GM19324 (cell line): ENCODE results near the gene ADNP.
"Not testable (repeated sequence)": the region's sequence is repeated elsewhere in the genome, so short reads cannot be mapped to it uniquely, and the experiment has no call there.

Experiments used
- ATAC-seq: cut with Tn5 transposase; IDR thresholded peaks from one replicate; pipeline ENCODE4 v1.9.1; 2021; ENCODE audit warnings: mild to moderate bottlenecking, moderate library complexity; ENCODE audit not compliant: unreplicated experiment, low FRiP score

The ADNP gene

DNA sequence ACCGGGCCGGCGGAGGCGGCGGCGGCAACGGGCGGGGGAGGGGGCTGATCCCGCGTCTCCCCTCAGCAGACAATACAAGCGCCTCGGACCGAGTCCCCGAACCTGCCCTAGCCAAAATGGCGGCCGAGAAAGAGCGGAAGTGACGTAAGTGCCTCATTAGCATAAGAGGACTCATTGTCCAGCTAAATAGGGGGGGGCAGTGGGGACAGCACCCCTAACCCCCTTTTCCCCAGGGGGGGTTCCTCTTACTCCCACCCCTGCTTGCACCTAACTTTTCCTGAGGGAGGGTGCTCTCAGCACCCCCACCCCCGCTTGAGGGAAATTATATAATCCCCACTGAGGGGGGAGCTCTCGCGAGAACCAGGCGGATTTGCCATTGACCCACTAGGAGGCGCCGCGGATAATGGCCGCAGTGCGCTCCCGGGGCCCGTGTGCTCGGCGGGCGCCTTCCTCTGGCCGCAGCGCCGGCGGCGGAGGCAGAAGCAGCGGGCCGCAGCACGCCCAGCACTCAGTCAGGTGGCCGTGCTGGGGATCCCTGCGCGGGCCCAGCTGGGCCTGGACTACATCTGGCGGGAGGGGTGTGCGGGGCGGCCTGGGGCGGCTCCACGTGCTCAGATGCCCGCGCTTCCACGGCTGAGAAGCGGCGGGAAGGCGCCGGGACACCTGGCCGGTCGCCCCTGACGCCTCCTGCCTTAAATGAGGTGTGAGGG is at the start of gene ADNP:
Gene ADNP (minus strand): TSS at position 132 of the 710 bp plus-strand sequence. CDS start 27,441 bp downstream, outside the sequence.
- peak; percentile 62 for ATAC-seq

DNA sequence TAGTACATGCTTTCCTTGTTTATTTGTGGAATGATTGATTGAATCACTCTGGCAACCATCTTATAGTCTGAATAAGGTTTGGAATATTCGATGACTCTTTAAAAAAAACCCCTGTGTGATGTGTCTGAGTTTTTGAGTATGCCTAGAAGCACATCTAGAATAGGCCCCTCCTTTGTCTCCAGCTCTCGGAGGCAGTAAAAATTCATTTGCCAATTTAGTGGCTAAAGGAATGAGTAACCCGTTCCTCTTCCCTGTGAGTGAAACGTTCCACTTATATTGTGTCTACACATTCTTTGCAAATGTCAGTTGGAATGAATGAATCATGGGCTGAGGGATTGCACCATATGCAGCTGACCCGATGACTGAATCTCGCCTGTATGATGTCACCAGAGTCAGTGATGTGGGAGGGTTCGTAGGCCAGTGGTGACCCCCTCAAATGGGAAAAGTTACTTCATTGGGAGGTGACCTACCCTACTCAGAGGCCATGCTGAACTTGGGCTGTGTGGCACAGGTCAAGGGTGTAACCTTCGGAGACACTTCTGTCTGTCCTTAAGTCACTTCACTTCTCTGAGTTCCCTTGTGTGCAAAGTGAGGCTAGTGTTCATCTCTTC is 48.9 kb upstream of the ADNP start:
- ATAC-seq: no peak

DNA sequence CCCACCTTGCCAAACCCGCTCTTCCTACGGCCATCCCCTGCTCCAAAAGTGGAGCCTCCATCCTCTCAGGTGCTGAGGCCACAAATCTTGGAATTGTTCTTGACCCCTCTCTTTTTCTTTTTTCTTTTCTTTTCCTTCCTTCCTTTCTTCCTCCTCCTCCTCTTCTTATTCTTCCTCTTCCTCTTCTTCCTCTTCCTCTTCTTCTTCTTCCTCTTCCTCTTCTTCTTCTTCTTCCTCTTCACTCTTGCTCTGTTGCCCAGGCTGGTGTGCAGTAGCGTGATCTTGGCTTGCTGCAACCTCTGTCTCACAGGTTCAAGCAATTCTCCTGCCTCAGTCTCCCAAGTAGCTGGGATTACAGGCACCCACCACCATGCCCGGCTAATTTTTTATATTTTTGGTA is 47.3 kb upstream of the ADNP start:
- ATAC-seq: not testable (repeated sequence)

GRCh38 chr20:50977066-50978021 is 46.1 kb upstream of the ADNP start:
- ATAC-seq: no peak

- no peak for ATAC-seq
Observed at GRCh38 chr20:50975701-50976330, 44.6 kb upstream of the ADNP start.

GRCh38 chr20:50969912-50970311 is 38.7 kb upstream of the ADNP start:
- no peak for ATAC-seq

DNA sequence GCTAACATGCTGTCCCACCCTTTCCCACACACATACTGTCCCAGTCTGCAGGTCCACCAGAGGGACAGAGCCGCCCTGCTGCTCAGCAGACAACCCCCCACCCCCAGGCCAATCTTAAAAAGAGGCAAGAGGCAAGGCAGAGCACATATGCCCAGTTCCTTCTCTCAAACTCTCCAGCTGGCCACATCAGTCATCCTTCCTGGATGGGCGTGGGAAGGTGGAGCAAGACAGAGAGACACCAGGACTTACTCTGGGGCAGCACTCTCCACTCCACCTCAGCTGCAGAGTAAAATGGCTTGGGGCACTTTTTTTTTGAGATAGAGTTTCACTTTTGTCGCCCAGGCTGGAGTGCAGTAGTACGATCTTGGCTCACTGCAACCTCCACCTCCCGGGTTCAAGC is 38.2 kb upstream of the ADNP start:
- ATAC-seq: no peak

GRCh38 chr20:50968289-50968688 is 37.1 kb upstream of the ADNP start:
- no peak for ATAC-seq

- no peak for ATAC-seq
Observed at GRCh38 chr20:50967586-50967985, 36.3 kb upstream of the ADNP start.

GRCh38 chr20:50959543-50960126 is 28.4 kb upstream of the ADNP start:
- no peak for ATAC-seq

DNA sequence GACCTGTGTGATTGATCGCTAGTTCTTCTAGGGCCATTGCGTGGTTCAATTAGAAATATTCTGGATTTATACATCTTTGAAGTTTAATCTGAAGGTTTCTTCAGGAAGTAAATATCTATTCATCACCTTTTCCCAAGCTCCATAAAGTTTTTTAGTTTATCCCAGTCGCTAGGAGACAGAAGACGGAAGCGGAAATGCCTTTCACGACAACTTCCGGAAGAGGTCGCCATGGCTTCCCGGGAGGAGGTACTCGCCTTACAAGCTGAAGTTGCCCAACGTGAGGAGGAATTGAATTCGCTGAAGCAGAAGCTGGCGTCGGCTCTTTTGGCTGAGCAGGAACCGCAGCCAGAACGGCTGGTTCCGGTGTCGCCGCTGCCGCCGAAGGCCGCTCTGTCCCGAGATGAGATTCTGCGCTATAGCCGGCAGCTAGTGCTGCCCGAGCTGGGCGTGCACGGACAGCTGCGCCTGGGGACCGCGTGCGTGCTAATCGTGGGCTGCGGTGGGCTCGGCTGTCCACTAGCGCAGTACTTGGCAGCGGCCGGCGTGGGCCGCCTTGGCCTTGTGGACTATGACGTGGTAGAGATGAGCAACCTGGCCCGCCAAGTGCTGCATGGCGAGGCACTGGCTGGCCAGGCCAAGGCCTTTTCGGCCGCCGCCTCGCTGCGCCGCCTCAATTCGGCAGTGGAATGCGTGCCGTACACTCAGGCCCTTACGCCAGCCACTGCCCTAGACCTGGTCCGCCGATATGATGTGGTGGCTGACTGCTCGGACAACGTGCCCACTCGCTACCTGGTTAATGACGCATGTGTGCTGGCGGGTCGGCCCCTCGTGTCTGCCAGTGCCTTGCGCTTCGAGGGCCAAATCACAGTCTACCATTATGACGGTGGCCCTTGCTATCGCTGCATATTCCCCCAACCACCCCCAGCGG is 27.6 kb upstream of the ADNP start, which contains the start of gene MOCS3:
Gene MOCS3 (plus strand): TSS at position 204 of the 928 bp plus-strand sequence. CDS start 25 bp downstream, at position 229.
- peak; percentile 84 for ATAC-seq

- ATAC-seq: peak; percentile 88
Observed at GRCh38 chr20:50957798-50958614, 26.8 kb upstream of the ADNP start, which contains the start of gene DPM1. Gene DPM1 (minus strand): TSS chr20:50958532. CDS start chr20:50958523, 9 bp downstream.

DNA sequence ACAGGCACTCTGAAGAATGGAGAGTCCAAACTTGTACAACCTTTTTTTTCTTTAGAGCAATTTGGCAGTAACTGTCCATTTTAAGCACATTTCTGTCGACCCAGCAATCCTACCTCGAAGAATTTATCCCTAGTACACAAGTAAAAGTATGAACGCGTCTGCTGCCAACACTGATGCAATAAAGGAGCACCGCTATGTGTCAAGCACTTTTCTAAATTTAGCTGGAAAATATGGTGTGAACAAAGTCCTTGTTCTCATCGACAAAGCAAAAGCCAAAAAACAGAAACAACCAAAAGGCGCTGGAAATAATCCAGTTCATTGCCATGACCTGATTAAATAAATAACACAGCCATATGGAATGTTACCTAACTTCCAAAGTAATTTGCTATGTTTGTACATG is 26.0 kb upstream of the ADNP start:
- no peak for ATAC-seq

- ATAC-seq: no peak
Observed at GRCh38 chr20:50953821-50954220, 22.6 kb upstream of the ADNP start.

GRCh38 chr20:50953196-50953595 is 22.0 kb upstream of the ADNP start:
- ATAC-seq: no peak

DNA sequence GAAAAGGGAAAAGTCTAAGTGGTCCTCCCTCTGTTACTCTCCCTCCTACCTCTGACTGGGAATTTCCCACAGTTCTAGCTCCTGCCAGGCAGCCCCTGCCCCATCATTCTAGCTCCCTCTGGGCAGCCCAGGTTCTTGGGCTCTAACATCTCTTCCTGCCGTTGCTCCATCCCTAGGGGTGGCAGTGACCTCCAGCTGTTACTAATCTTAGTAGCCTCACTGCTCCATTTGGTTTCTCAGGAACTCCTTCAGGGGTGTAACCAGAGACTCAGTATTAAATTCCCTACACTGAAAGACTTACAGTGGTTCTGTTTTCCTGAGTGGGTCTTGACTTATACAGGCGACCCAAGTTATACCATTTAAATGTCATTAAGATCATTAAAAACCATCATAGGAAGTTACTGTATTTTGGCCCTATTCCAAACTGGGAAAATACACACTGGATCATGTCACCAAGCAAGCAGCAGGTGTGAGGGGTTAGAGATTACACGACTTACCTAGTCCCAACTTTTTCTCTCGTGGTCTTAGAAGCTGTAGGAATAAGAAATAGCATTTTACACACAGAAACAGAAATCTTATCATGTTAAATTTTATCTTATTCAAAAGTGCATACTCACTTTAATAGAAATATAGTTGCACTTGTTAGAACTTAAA is 17.0 kb upstream of the ADNP start:
- ATAC-seq: no peak

DNA sequence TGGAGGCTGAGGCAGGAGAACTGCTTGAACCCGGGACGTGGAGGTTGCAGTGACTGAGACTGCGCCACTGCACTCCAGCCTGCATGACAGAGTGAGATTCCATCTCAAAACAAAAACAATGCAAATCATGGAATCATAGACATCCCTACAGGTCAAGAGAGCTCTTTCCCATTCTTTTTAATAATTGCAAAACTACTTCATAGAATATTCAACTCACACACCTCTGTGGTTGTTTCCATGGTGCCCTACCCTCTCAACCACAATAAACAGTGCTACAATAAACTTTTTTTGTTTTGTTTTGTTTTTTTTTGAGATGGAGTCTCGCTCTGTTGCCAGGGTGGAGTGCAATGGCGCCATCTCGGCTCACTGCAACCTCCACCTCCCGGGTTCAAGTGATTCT is 11.8 kb upstream of the ADNP start:
- no peak for ATAC-seq

- ATAC-seq: no peak
Observed at GRCh38 chr20:50933589-50933988, 2.4 kb upstream of the ADNP start.
